MCF 10A (cell line): ENCODE measurements around the gene PAX5. TPM values are rescaled to one million over a fixed set of nuclear protein-coding genes. Genes with fewer than 3 reads are reported as not detected.
A peak's percentile ranks its signal among the peaks of the same experiment; 100 is the strongest.

Source experiments
- BruUV-seq: library from RNA; stranded (reverse); fragments of 400-500 nt; replicated peaks from 2 replicates; lab custom pipeline; 2021; lab: Mats Ljungman, UMichigan
- CTCF ChIA-PET: fragments of 300-600 bp; sonication (Branson Sonifier 250); formaldehyde crosslinking; extraction: SDS; loops from one replicate; lab custom pipeline; 2021; ENCODE audit warnings: antibody characterized with exemption, inconsistent platforms; lab: Yijun Ruan, JAX
- POLR2A ChIA-PET: fragments of 300-600, 350-650 bp; sonication (Branson Sonifier 250); formaldehyde crosslinking; extraction: SDS; loops from one replicate; lab custom pipeline; 2020; ENCODE audit warnings: antibody characterized with exemption, inconsistent platforms; lab: Yijun Ruan, JAX
- DNase-seq: peaks from one replicate; pipeline ENCODE4 v3.0.0-alpha.2; 2018; ENCODE audit not compliant: unreplicated experiment
- H3K27ac Mint-ChIP-seq: one replicate; pipeline ENCODE4 v1.8.0; 2022; ENCODE audit warnings: mild to moderate bottlenecking, low read depth, mixed read lengths; ENCODE audit not compliant: unreplicated experiment
- H3K27me3 Mint-ChIP-seq: one replicate; pipeline ENCODE4 v1.8.0; 2022; ENCODE audit warnings: mixed read lengths; ENCODE audit not compliant: insufficient read depth, unreplicated experiment
- H3K36me3 Mint-ChIP-seq: one replicate; pipeline ENCODE4 v1.8.0; 2022; ENCODE audit warnings: mild to moderate bottlenecking, moderate library complexity, mixed read lengths; ENCODE audit not compliant: insufficient read depth, unreplicated experiment
- H3K4me1 Mint-ChIP-seq: one replicate; pipeline ENCODE4 v1.8.0; 2022; ENCODE audit warnings: mixed read lengths; ENCODE audit not compliant: insufficient read depth, unreplicated experiment
- H3K4me3 Mint-ChIP-seq: one replicate; pipeline ENCODE4 v1.8.0; 2022; ENCODE audit warnings: mild to moderate bottlenecking, moderate library complexity, mixed read lengths; ENCODE audit not compliant: unreplicated experiment
- H3K9me3 Mint-ChIP-seq: one replicate; pipeline ENCODE4 v1.8.0; 2022; ENCODE audit warnings: mixed read lengths; ENCODE audit not compliant: unreplicated experiment
- intact Hi-C: fragments of 100-400 bp; cut with micrococcal nuclease; formaldehyde crosslinking; loops from 2 replicates; pipeline ENCODE4 v1.14.1; 2022
- total RNA-seq: library from RNA; stranded (reverse); gene quantifications from 2 replicates; pipeline ENCODE4 v1.2.3, GENCODE V29; 2022
- TF ChIP-seq, protein P1 (sequence below): fragments of 200-600 bp; IDR thresholded peaks from one replicate; pipeline ENCODE4 v1.8.0; 2022; ENCODE audit warnings: antibody characterized with exemption, mild to moderate bottlenecking; ENCODE audit not compliant: unreplicated experiment

The PAX5 gene
- total RNA-seq, 1 experiment from 2014 or later = not detected

DNA sequence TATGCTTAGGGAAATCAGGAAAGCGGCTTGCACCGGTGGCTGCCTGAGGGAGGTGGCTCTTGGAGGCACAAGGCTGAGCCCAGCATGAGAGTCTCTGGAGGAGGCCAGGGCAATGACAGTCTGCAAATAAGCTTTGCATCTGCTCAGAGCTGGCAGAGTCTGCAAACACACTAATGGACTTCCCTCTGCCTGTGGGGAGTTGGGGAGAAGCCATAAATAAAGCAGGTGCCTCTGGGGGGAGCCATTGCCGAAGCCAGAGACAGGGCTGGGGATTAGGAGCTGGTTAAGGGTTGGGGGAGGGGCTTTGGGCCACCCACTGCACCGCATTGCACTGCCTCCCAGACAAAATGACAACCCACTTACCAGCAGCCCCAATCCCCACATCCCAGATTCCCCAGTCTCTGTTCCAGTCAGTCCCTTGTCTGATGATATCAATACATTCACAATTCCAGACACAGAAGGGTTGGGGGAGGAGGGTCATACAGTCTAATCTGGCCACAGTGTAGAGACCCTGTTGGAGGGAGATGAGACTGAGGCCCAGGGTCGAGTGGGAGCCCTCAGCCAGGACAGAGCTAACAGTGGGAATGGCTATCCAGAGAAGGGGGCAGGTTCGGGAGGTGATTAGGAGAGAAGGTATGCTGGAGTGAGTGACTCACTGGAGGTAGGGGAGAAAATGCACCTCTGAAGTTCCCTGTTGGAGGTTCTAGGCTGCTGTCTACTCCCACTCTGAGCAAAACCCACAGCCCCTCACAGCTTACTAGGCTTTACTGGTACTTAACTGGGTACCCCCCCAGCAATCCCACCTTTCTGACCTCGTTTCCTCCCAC lies 53.7 kb downstream of the PAX5 start:
- DNase-seq = peak; percentile 29
- Mint-ChIP-seq H3K4me3 (no peak overlapping the region), H3K4me1 (peaks cover 20% of the 10 kb centered on the region), H3K27me3 (peaks cover 20% of the 10 kb centered on the region), H3K36me3 (no peaks in the 10 kb centered on the region), H3K9me3 (no peaks in the 10 kb centered on the region), H3K27ac (no peak overlapping the region)
- POLR2A ChIA-PET = no interaction called here
- CTCF ChIA-PET = interaction anchor here (0.7 to 3.1 kb wide), 5 partner anchors 9 to 244 kb away, joined by 3 to 22 read pairs (median 6); no protein-coding TSS in a partner anchor
- intact Hi-C loops = no loop called here
- no TSS peak for BruUV-seq
- TF ChIP-seq, protein P1, sequence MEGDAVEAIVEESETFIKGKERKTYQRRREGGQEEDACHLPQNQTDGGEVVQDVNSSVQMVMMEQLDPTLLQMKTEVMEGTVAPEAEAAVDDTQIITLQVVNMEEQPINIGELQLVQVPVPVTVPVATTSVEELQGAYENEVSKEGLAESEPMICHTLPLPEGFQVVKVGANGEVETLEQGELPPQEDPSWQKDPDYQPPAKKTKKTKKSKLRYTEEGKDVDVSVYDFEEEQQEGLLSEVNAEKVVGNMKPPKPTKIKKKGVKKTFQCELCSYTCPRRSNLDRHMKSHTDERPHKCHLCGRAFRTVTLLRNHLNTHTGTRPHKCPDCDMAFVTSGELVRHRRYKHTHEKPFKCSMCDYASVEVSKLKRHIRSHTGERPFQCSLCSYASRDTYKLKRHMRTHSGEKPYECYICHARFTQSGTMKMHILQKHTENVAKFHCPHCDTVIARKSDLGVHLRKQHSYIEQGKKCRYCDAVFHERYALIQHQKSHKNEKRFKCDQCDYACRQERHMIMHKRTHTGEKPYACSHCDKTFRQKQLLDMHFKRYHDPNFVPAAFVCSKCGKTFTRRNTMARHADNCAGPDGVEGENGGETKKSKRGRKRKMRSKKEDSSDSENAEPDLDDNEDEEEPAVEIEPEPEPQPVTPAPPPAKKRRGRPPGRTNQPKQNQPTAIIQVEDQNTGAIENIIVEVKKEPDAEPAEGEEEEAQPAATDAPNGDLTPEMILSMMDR = no peak

DNA sequence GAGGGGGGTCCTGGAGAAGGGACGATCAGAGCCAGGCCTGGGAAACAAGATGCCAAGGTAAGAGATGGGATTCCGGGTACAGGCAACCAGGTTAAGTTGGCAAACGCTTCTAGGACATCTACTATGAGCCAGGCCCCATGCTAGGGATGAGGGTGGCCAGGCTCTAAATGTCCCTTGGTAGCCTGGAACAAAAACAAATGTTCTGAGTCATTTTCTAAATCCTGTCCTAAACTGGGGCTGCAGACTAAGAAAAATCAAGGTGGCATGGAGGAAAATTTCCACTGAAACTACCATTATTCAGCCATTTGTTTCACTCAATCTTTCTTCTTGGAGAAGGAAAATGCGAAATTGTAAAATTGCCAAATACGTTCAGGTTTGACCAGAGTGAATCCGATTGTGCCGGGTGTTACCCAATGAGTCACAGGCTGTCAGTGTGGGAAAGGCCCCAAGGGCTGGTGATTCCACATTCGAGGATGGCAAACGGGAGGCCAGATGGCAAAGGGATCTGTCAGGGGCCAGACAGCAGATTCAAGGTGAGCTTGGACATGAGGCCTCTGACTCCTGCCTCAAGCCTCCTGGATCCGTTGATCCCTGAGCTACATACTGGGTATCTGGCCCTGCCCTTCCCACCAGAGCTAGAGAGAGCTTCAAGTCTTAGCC lies 57.6 kb downstream of the PAX5 start:
- CTCF ChIA-PET = interaction anchor here (1.6 to 2.1 kb wide), 2 partner anchors 15 to 103 kb away, joined by 4 to 7 read pairs; no protein-coding TSS in a partner anchor
- H3K27ac Mint-ChIP-seq = no peak overlapping the region
- intact Hi-C loops = no loop called here

DNA sequence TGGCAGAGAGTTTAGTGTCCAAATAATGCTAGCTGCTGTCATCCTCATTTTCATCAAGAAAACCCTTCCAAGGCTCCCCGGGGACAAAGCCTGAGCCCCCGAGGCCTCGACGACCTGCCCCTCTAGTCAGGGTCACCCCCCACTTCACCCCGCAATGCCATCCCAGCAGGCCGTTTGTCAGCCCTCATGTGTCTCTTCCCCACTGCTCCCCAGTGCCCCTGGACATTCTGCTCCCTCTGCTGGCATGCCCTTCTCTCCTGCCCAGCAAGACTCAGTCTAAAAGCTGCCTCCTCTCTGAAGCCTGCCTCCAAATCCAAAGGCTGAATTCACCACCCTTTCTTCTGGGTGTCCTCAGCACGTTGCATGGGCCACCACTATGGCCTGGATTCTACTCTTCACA lies 59.3 kb downstream of the PAX5 start:
- no TSS peak for BruUV-seq
- peaks cover 5% of the 10 kb centered on the region for H3K36me3 Mint-ChIP-seq
- intact Hi-C loops = no loop called here

More for the DNA sequence above, 57.6 kb downstream of the PAX5 start:
- POLR2A ChIA-PET = interaction anchor here (0.6 kb wide), 2 partner anchors 15 to 500 kb away, joined by 4 to 5 read pairs; no protein-coding TSS in a partner anchor
- DNase-seq = peak; percentile 92
- Mint-ChIP-seq H3K4me1 (peaks cover 20% of the 10 kb centered on the region), H3K4me3 (no peak overlapping the region), H3K27me3 (no peaks in the 10 kb centered on the region), H3K9me3 (no peaks in the 10 kb centered on the region), H3K36me3 (peaks cover 5% of the 10 kb centered on the region)
- TF ChIP-seq, protein P1 = no peak
- BruUV-seq = no TSS peak

More for the DNA sequence above, 59.3 kb downstream of the PAX5 start:
- ChIA-PET POLR2A (interaction anchor here (0.7 kb wide), 1 partner anchor 21 kb away, joined by 3 read pairs; no protein-coding TSS in a partner anchor), CTCF (interaction anchor here (0.7 to 1.7 kb wide), 4 partner anchors 17 to 105 kb away, joined by 3 to 4 read pairs (median 3); no protein-coding TSS in a partner anchor)
- H3K4me3 Mint-ChIP-seq = no peak overlapping the region
- H3K9me3 Mint-ChIP-seq = no peaks in the 10 kb centered on the region
- peak; percentile 27 for DNase-seq
- TF ChIP-seq, protein P1 = no peak
- H3K27ac Mint-ChIP-seq = no peak overlapping the region
- peaks cover 25% of the 10 kb centered on the region for H3K4me1 Mint-ChIP-seq
- H3K27me3 Mint-ChIP-seq = no peaks in the 10 kb centered on the region
